ENCODE measurements around the gene CSN1S1. TPM values are rescaled to one million over a fixed set of nuclear protein-coding genes. Genes with fewer than 3 reads are reported as not detected.

The CSN1S1 gene
- total RNA-seq, 1 donor from 2014 or later, result 0.41 TPM

DNA sequence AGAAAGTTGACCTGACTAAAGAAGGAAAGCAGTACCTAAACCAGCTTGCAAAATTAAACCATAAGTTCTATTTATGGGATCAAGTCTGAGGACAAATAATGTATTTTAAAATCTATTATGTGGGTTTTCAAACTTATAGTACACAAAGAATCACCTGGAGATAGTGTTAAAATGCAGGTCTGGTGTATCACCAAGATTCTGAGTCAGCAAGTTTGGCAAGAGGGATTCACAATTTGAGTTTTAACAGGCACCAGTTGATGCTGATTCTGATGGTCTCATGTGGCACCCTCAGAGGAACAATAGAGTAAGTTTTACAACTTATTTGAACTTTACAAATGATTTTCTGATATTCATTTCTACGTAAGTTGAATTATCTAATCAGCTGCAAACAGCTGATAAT, 55.8 kb downstream of the CSN1S1 start:
- DNase-seq (ENCODE audit: low spot score in 2 of 2), result no peak
- FAIRE-seq, result no peak

DNA sequence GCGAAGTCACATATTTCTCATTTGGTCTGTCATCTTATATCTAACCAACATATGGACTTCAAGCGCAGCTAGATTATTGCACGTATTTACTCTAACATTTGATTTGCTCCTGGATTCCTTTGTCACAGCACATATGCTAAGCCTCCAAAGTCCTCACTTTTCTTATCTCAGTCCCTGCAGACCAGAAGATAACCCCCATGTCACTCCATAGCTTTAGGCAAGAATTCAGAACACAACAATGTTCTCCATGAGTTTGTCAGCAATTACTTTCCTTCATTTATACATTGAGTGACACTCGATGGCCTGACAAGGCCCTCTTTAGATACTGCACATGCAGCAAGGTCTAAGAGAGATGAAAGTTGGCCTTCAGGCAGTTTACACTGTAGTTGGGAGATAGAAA, 60.1 kb downstream of the CSN1S1 start:
- no peak for DNase-seq (ENCODE audit: low spot score in 2 of 2)
- no peak for FAIRE-seq

- no peak for FAIRE-seq
Observed at GRCh38 chr4:69994782-69995181, 63.9 kb downstream of the CSN1S1 start.

GRCh38 chr4:69995526-69996016, 64.7 kb downstream of the CSN1S1 start, which contains the start of gene STATH:
TSS of gene STATH (plus strand) at chr4:69995966. CDS start at chr4:69998438, 2,472 bp downstream.
- DNase-seq (ENCODE audit: low spot score in 2 of 2), result no peak
- no peak for FAIRE-seq

More at GRCh38 chr4:69994782-69995181, 63.9 kb downstream of the CSN1S1 start:
- DNase-seq (ENCODE audit: low spot score in 2 of 2), result no peak

Other genes with a start within 250 kb of the CSN1S1 start
- gene SULT1B1, start 170.4 kb upstream of the CSN1S1 start, total RNA-seq, result 0.41 TPM
- 11.4 TPM for gene SULT1E1, start 70.9 kb upstream of the CSN1S1 start, total RNA-seq
- not detected for gene CSN2, start 34.7 kb downstream of the CSN1S1 start, total RNA-seq
- not detected for gene STATH, start 64.9 kb downstream of the CSN1S1 start, total RNA-seq
- gene HTN3, start 97.4 kb downstream of the CSN1S1 start, total RNA-seq, result not detected
- gene HTN1, start 119.4 kb downstream of the CSN1S1 start, total RNA-seq, result not detected
- gene PRR27, start 223.2 kb downstream of the CSN1S1 start, total RNA-seq, result not detected